ENCODE data around the gene PRDM5. TPM values are rescaled to one million over a fixed set of nuclear protein-coding genes. Genes with fewer than 3 reads are reported as not detected.
"Not testable (repeated sequence)": the region's sequence is repeated elsewhere in the genome, so short reads cannot be mapped to it uniquely, and the experiment has no call there.

Gene PRDM5
- polyA plus RNA-seq, 1 donor = 10.0 TPM

DNA sequence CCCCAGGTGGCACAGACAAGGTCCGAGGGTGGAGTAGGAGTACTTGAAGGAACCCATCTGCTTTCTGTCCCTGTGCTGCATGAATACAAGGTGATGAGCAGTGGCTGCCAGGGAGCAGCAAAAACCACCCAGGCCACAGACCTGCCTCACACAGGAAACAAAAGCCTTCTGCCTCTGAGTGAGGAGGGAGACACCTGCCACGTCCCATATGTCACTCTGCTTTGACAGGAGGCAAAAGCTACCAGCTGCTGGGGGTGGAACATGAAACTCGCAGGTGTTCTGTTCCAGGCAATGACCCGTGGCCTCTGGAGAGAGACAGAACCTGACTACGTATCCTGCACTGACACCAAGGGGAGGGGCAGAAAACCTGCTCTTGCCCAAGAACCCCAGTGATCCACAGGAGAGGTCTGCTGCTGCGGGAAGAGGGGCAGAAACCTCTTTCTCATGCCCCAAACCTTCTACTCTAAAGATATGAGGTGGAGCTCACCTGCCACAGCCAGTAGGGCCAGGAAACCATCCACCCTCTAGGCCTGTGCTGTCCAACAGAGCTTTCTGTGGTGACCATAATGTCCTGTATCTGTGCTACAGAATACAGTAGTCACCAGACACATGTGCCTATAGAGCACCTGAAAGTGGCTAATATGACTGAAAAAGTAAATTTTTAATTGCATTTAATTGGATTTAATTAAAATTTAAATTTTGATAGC is 172.9 kb downstream of the PRDM5 start:
- DNase-seq = no peak

GRCh38 chr4:120741636-120742035 is 180.9 kb downstream of the PRDM5 start:
- DNase-seq = not testable (repeated sequence)

- DNase-seq = no peak
Measured at GRCh38 chr4:120736312-120736711, 186.2 kb downstream of the PRDM5 start.

DNA sequence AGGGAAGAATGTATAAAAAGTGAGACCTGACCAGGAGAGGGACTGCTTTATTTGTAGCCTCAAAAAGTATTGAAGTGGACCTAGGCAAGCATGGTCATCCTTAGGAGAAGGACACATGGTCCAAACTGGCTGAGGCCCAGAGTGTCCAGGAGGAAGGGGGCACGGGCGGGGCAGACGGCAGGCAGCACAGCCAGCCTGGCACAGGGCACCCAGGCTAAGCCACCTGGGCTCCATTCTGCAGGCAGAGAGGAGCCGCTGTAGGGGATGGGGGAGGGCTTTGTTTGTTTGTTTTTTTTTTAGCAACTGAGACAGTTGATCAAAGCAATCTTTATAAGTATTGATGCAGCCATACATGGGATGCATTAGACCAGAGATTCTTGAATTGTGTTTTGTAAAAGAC is 188.6 kb downstream of the PRDM5 start:
- DNase-seq = no peak

- no peak for DNase-seq
Measured at GRCh38 chr4:120733054-120733453, 189.5 kb downstream of the PRDM5 start.

DNA sequence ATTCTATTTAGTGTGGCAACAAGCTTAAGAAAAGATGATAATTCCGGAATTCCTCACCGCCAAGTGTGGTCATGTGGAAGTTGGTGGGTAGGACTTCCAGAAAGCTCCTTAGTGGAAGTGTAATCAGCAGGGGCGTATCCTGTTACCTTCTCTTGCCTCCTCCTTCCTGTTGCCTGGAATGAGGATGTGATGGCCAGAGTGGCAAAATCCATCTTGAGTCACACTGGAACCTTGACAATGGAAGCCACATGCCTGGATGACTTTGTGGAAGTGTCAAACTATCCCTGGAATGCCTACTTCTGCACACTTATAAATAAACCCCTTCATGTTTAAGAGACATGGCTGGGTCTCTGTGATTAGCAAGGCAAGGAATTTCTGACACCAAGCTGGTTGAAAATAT is 191.0 kb downstream of the PRDM5 start:
- DNase-seq = no peak

DNA sequence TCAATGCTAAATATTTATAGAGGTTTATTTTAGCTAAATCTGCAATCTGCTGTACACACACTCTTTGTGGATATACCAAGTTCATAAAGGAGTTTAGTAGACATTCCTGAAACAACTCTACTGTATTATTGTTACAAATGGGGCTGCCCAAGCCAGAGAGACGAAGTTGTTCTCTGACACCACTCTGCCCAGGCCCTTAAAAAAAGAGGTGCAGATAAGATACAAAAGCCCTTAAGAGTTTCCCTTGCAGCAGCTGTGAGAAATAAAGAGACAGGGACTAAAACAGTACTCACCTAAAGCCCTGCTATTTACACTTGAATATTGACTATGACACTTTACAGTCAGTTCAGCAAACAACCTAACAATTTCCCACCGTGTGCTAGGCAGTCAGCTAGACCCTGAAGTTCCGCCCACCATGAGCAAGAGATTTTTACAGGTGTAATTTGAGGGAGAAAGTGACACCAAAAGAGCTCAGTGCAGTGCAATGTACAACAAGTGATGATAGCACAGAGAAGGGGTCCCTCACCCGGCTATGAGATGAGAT is 191.7 kb downstream of the PRDM5 start:
- DNase-seq = no peak

DNA sequence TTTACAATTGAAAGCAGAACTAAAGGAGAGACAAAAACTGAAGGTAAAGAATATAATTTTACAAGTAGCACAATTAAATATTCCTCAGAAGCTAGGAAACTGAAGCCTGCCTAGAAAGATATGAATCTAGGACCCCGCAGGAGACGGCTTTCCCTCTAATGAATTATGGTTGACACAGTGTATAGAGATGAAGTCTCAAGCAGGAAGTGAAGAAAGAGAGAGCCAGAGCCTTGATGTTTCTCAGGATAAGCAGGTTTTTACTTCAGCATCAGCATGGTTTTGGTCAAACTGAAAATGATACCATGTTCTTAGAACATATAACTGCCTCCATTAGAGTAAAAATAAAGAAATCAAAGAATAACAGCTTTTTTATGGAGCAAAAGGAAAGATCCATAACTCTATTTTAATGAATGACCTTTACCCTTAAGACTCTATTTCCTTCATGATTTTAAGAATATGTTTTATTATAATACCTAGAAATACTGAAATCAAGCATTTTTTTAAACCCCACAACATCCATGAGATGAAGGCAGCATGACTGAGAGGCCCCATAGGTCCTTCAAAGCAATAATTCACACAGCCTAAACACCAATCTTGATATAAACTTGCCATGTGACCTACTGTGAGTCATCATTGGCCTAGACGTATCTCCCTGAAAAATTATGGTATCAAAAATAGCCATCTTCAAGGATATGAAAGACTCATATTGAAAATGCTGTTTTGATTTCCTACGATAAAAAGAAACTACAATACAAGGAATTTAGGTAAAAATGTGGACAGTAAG is 193.4 kb downstream of the PRDM5 start:
- no peak for DNase-seq

- no peak for DNase-seq
Measured at GRCh38 chr4:120725639-120726580, 196.6 kb downstream of the PRDM5 start.

- DNase-seq = no peak
Measured at GRCh38 chr4:120724656-120725055, 197.9 kb downstream of the PRDM5 start.

- DNase-seq = no peak
Measured at GRCh38 chr4:120723986-120724385, 198.5 kb downstream of the PRDM5 start.

DNA sequence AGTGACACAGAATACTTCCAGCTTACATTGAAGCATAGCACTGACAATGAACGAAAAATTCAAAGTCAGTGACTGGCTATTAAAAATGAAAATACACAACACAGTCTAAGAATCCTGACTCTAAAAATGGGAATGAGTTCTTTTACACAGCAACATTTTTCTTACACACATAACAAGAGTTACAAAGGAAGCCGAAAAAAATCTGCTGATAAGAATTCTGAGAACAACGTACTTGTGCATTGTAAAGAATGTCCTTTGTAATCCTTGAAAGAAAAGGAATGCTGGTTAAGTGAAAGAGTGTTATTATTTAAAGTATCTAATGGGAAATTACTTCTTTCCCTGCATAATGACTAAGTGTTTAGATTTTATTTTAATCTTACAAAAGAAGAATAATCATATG is 199.4 kb downstream of the PRDM5 start:
- DNase-seq = no peak

- no peak for DNase-seq
Measured at GRCh38 chr4:120722655-120723054, 199.9 kb downstream of the PRDM5 start.

GRCh38 chr4:120720354-120720934 is 202.1 kb downstream of the PRDM5 start:
- no peak for DNase-seq

GRCh38 chr4:120718979-120719566 is 203.5 kb downstream of the PRDM5 start:
- no peak for DNase-seq

DNA sequence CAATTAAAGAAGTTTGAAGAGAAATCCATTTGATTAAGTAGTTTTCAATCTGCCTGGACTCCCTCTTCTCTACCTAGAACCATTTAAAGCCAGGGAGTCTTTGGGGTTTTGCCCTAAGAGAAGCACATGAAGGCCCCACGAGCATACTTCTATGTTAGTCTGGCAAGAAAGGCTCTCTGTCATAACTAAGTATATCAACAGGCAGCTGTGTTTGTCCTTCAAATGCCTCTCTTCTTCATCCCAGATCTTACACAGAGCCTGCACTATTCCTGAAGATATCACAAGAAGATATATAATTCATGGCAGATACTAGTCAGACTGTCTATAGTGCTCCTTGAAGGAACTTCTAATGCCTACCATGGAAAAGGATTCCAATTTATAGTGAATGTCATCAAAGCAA is 206.2 kb downstream of the PRDM5 start:
- no peak for DNase-seq

DNA sequence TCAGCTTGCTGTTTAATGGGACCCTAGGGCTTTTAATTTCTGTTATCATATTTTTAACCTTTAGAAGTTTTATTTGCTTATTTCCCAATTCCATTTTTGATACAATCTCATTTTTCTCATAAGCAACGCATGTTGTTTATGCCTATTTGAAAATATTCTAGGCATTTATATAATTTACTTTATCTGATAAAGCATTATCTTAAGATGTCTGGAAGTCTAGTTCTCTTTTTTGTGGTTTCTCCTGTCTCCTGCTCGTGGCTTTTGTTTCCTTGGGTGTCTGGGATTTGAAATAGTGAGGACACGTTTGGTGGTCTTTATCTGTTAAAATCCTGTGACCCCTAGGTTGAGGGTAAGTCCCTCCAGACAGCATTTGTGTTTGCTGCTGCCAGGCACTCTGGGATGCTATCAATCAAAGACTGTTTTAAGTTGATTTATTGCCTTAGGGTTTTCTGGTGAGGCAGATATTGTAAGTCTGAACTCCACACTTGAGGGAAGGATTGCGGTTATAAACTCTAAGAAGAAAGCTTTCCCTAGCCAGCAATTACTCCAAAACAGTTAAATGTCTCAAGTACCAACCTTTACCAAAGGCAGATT is 208.0 kb downstream of the PRDM5 start:
- no peak for DNase-seq

GRCh38 chr4:120709991-120710390 is 212.5 kb downstream of the PRDM5 start:
- DNase-seq = no peak

- peak; percentile 71 for DNase-seq
Measured at GRCh38 chr4:120704538-120704937, 218.0 kb downstream of the PRDM5 start.

- peak; percentile 59 for DNase-seq
Measured at GRCh38 chr4:120703908-120704307, 218.6 kb downstream of the PRDM5 start.

GRCh38 chr4:120699354-120699753 is 223.2 kb downstream of the PRDM5 start:
- no peak for DNase-seq

Data from hindlimb muscle (tissue), 1 donor.